OCI-LY1 (cell line): Measurements from ENCODE around the gene CMTM5.
A peak's percentile ranks its signal among the peaks of the same experiment; 100 is the strongest.

Experiments
- H2AFZ ChIP-seq: fragments of 200-600 bp; sonication (generic), shearing (Covaris generic); 2 replicates; pipeline ENCODE4 v1.6.0; 2014; ENCODE audit warnings: antibody characterized with exemption, mild to moderate bottlenecking, low read length
- H3F3A ChIP-seq: fragments of 200-600 bp; sonication (generic), shearing (Covaris generic); 2 replicates; pipeline ENCODE4 v1.6.0; 2014; ENCODE audit warnings: mild to moderate bottlenecking, antibody characterized with exemption, low read length, moderate library complexity; ENCODE audit not compliant: insufficient read depth
- H3K27ac ChIP-seq: fragments of 200-600 bp; sonication (generic); 2 replicates; pipeline ENCODE4 v1.5.1; 2014; ENCODE audit warnings: low read length, mixed run types, mild to moderate bottlenecking, low read depth; ENCODE audit not compliant: poor library complexity, severe bottlenecking
- H3K27me3 ChIP-seq: fragments of 200-600 bp; sonication (generic); 2 replicates; pipeline ENCODE4 v1.6.0; 2014; ENCODE audit warnings: antibody characterized with exemption, mild to moderate bottlenecking, low read length, moderate library complexity; ENCODE audit not compliant: insufficient read depth
- H3K36me3 ChIP-seq: fragments of 200-600 bp; sonication (generic); 2 replicates; pipeline ENCODE4 v1.6.1; 2014; ENCODE audit warnings: mild to moderate bottlenecking, antibody characterized with exemption, low read length, moderate library complexity, mixed read lengths; ENCODE audit not compliant: insufficient read depth
- H3K4me1 ChIP-seq: fragments of 200-600 bp; sonication (generic); 2 replicates; pipeline ENCODE4 v1.5.1; 2014; ENCODE audit warnings: mild to moderate bottlenecking, low read length, moderate library complexity; ENCODE audit not compliant: insufficient read depth, severe bottlenecking
- H3K4me2 ChIP-seq: fragments of 200-600 bp; sonication (generic), shearing (Covaris generic); 2 replicates; pipeline ENCODE4 v1.6.1; 2014; ENCODE audit warnings: low read length
- H3K4me3 ChIP-seq: fragments of 200-600 bp; sonication (generic); 2 replicates; pipeline ENCODE4 v1.5.1; 2014; ENCODE audit warnings: low read length, low read depth, mild to moderate bottlenecking, mixed read lengths; ENCODE audit not compliant: poor library complexity, severe bottlenecking
- H3K79me2 ChIP-seq: fragments of 200-600 bp; shearing (Covaris generic); 2 replicates; pipeline ENCODE4 v1.6.1; 2016; ENCODE audit warnings: mixed run types, low read length, mixed read lengths; ENCODE audit not compliant: insufficient read depth
- H3K9ac ChIP-seq: fragments of 200-600 bp; sonication (generic), shearing (Covaris generic); 2 replicates; pipeline ENCODE4 v1.6.1; 2014; ENCODE audit warnings: mild to moderate bottlenecking, low read length, mixed read lengths
- H3K9me2 ChIP-seq: fragments of 200-600 bp; sonication (generic), shearing (Covaris generic); 2 replicates; pipeline ENCODE4 v1.6.1; 2014; ENCODE audit warnings: low read depth, mild to moderate bottlenecking, low read length, mixed read lengths
- H3K9me3 ChIP-seq: fragments of 200-600 bp; shearing (Covaris generic); 2 replicates; pipeline ENCODE4 v1.6.1; 2014; ENCODE audit warnings: low read length, mixed read lengths
- H4K20me1 ChIP-seq: fragments of 200-600 bp; sonication (generic), shearing (Covaris generic); 2 replicates; pipeline ENCODE4 v1.6.0; 2016; ENCODE audit warnings: mild to moderate bottlenecking, low read length; ENCODE audit not compliant: insufficient read depth
- CTCF ChIP-seq: fragments of 200-600 bp; sonication (generic), shearing (Covaris generic); IDR thresholded peaks from 2 replicates; pipeline ENCODE4 v1.5.1; 2017; ENCODE audit warnings: mild to moderate bottlenecking, antibody characterized with exemption, low read length, moderate library complexity, mixed read lengths
- EZH2 ChIP-seq: fragments of 200-600 bp; sonication (generic), shearing (Covaris generic); IDR thresholded peaks from 2 replicates; pipeline ENCODE4 v1.8.0; 2017; ENCODE audit warnings: borderline replicate concordance, mixed run types, mild to moderate bottlenecking, antibody characterized with exemption, low read length, moderate library complexity, mixed read lengths

The CMTM5 gene

GRCh38 chr14:23376482-23377197, at the start of gene CMTM5:
Gene CMTM5 (plus strand): TSS chr14:23377046. CDS start chr14:23377252, 206 bp downstream.
- H3K36me3 ChIP-seq: no peaks in the 10 kb centered on the region
- no peak within 1 kb of the TSS for H2AFZ ChIP-seq
- H3K9me3 ChIP-seq: no peaks in the 10 kb centered on the region
- no peaks in the 10 kb centered on the region for H4K20me1 ChIP-seq
- TF ChIP-seq EZH2 (no peak), CTCF (no peak)
- H3F3A ChIP-seq: no peaks in the 10 kb centered on the region
- peaks cover 3% of the 10 kb centered on the region; the same call in 1 of the 2 replicates for H3K27me3 ChIP-seq
- H3K9me2 ChIP-seq: no peaks in the 10 kb centered on the region
- H3K4me1 ChIP-seq: no peaks in the 10 kb centered on the region
- H3K9ac ChIP-seq: no peak within 1 kb of the TSS
- no peak within 1 kb of the TSS for H3K27ac ChIP-seq
- no peak within 1 kb of the TSS for H3K4me3 ChIP-seq
- H3K79me2 ChIP-seq: no peaks in the 10 kb centered on the region
- no peak within 1 kb of the TSS for H3K4me2 ChIP-seq

- Histone ChIP-seq H2AFZ (no peak overlapping the region), H3K27me3 (no peaks in the 10 kb centered on the region), H3K36me3 (peaks cover 35% of the 10 kb centered on the region), H3K27ac (no peak overlapping the region), H4K20me1 (no peaks in the 10 kb centered on the region), H3K4me3 (no peak overlapping the region), H3K79me2 (no peaks in the 10 kb centered on the region), H3K4me2 (no peak overlapping the region), H3K9ac (no peak overlapping the region), H3K9me3 (no peaks in the 10 kb centered on the region), H3K4me1 (peaks cover 2% of the 10 kb centered on the region), H3F3A (no peaks in the 10 kb centered on the region), H3K9me2 (no peaks in the 10 kb centered on the region)
- TF ChIP-seq EZH2 (no peak), CTCF (peak; percentile 85)
These were observed 48.7 kb upstream of the CMTM5 start for GRCh38 chr14:23327947-23328744.

- TF ChIP-seq EZH2 (no peak), CTCF (no peak)
- Histone ChIP-seq H3K79me2 (no peaks in the 10 kb centered on the region), H2AFZ (no peak overlapping the region), H3K27me3 (no peaks in the 10 kb centered on the region), H3F3A (no peaks in the 10 kb centered on the region), H3K36me3 (no peaks in the 10 kb centered on the region), H3K4me2 (no peak overlapping the region), H3K27ac (no peak overlapping the region), H4K20me1 (no peaks in the 10 kb centered on the region), H3K4me3 (no peak overlapping the region), H3K4me1 (no peaks in the 10 kb centered on the region), H3K9ac (no peak overlapping the region), H3K9me3 (peaks cover 9% of the 10 kb centered on the region), H3K9me2 (no peaks in the 10 kb centered on the region)
These were observed 41.2 kb upstream of the CMTM5 start for GRCh38 chr14:23335623-23336022.
